Common myeloid progenitor, CD34-positive (primary cell): ENCODE data around the gene CD46.
A peak's percentile ranks its signal among the peaks of the same experiment; 100 is the strongest.

Experiments
- CTCF ChIA-PET: fragments of 350-600 bp; sonication (Branson Sonifier 250); formaldehyde crosslinking; loops from one replicate; lab custom pipeline; 2021; ENCODE audit warnings: antibody characterized with exemption; lab: Charles Lee
- POLR2A ChIA-PET: fragments of 350-600 bp; sonication (Branson Sonifier 250); formaldehyde crosslinking; loops from one replicate; lab custom pipeline; 2021; ENCODE audit warnings: antibody characterized with exemption; lab: Charles Lee
- DNase-seq, 3 donors: peaks; one replicate each; pipeline versions ENCODE4 v3.0.0 to v3.0.0-alpha.2; 2013
- H3K27ac ChIP-seq, 2 experiments: 1 replicate in 1 of 2; 2 replicates in 1 of 2; pipeline ENCODE4 v1.7.0; 2013; ENCODE audit warnings: inconsistent platforms in 2 of 2, low read length in 2 of 2, mild to moderate bottlenecking in 2 of 2, low read depth in 1 of 2, moderate library complexity in 1 of 2; ENCODE audit not compliant: severe bottlenecking in 2 of 2, insufficient read depth in 1 of 2, poor library complexity in 1 of 2
- H3K27me3 ChIP-seq, 5 experiments: replicated peaks in 2 of 5; 1 replicate in 3 of 5; 2 replicates in 2 of 5; pipeline versions ENCODE4 v1.6.1 to v1.7.0; 2013; ENCODE audit warnings: low read length in 4 of 5, mild to moderate bottlenecking in 2 of 5, moderate library complexity in 2 of 5, inconsistent platforms in 1 of 5; ENCODE audit not compliant: insufficient read depth in 5 of 5, control insufficient read depth in 4 of 5
- H3K36me3 ChIP-seq, 4 experiments: 1 replicate in 2 of 4; 2 replicates in 2 of 4; pipeline versions ENCODE4 v1.6.1 to v1.7.0; 2013; ENCODE audit warnings: low read length in 3 of 4, control low read depth in 1 of 4, mild to moderate bottlenecking in 1 of 4; ENCODE audit not compliant: control insufficient read depth in 4 of 4, insufficient read depth in 4 of 4
- H3K4me1 ChIP-seq, 4 experiments: 1 replicate in 3 of 4; 2 replicates in 1 of 4; pipeline versions ENCODE4 v1.6.1 to v1.7.1; 2013; ENCODE audit warnings: low read length in 3 of 4, mild to moderate bottlenecking in 3 of 4, control low read depth in 1 of 4, inconsistent platforms in 1 of 4, moderate library complexity in 1 of 4; ENCODE audit not compliant: control insufficient read depth in 4 of 4, insufficient read depth in 4 of 4; ENCODE audit errors: control extremely low read depth in 1 of 4
- H3K4me3 ChIP-seq, 7 experiments: 1 replicate in 4 of 7; 2 replicates in 3 of 7; pipeline versions ENCODE4 v1.5.1 to v1.7.0; 2013; ENCODE audit warnings: mild to moderate bottlenecking in 7 of 7, low read length in 6 of 7, moderate library complexity in 6 of 7, inconsistent platforms in 2 of 7, low read depth in 2 of 7, control low read depth in 1 of 7; ENCODE audit not compliant: insufficient read depth in 4 of 7, control insufficient read depth in 1 of 7; ENCODE audit errors: extremely low read depth in 1 of 7
- H3K9me3 ChIP-seq, 5 experiments: 1 replicate in 4 of 5; 2 replicates in 1 of 5; pipeline versions ENCODE4 v1.6.1 to v1.7.1; 2013; ENCODE audit warnings: low read length in 4 of 5, mild to moderate bottlenecking in 2 of 5, inconsistent platforms in 1 of 5, low read depth in 1 of 5, moderate library complexity in 1 of 5; ENCODE audit not compliant: control insufficient read depth in 4 of 5, insufficient read depth in 2 of 5; ENCODE audit errors: control extremely low read depth in 1 of 5
- WGBS: methylation state at CpG from one replicate; pipeline ENCODE4 v1.1.5; 2013; ENCODE audit not compliant: insufficient coverage; 5-methylcytosine and 5-hydroxymethylcytosine counted together

The CD46 gene

GRCh38 chr1:207803678-207804077 is 51.8 kb downstream of the CD46 start:
- DNase-seq, result no peak
- ChIA-PET CTCF (interaction anchor here (0.6 to 1.7 kb wide), 4 partner anchors 8 to 65 kb away, joined by 3 to 8 read pairs (median 4); no protein-coding TSS in a partner anchor), POLR2A (no interaction called here)
- Histone ChIP-seq H3K27me3 (no peaks in the 10 kb centered on the region), H3K27ac (no peak overlapping the region), H3K9me3 (no peaks in the 10 kb centered on the region), H3K36me3 (peaks cover 13 to 73% (median 54%) of the 10 kb centered on the region in 4 experiments), H3K4me3 (no peak overlapping the region), H3K4me1 (peaks cover 13 to 60% (median 53%) of the 10 kb centered on the region in 4 experiments)
- 96% methylated on average over 9 of the region's 9 CpGs for WGBS

GRCh38 chr1:207804721-207805468 is 53.0 kb downstream of the CD46 start:
- DNase-seq, result no peak
- POLR2A ChIA-PET, result no interaction called here
- H3K4me1 ChIP-seq, result peaks cover 2 to 47% (median 42%) of the 10 kb centered on the region in 4 experiments
- no peaks in the 10 kb centered on the region for H3K27me3 ChIP-seq
- peaks cover 23 to 85% (median 65%) of the 10 kb centered on the region in 4 experiments for H3K36me3 ChIP-seq
- no peak overlapping the region for H3K27ac ChIP-seq
- CTCF ChIA-PET, result interaction anchor here (1.4 to 1.6 kb wide), 2 partner anchors 9 to 18 kb away, joined by 4 to 8 read pairs; no protein-coding TSS in a partner anchor
- WGBS, result 80% methylated on average over 2 of the region's 5 CpGs
- no peak overlapping the region for H3K4me3 ChIP-seq
- H3K9me3 ChIP-seq, result no peaks in the 10 kb centered on the region

GRCh38 chr1:207805841-207806421 is 54.1 kb downstream of the CD46 start:
- H3K36me3 ChIP-seq, result peaks cover 23 to 90% (median 71%) of the 10 kb centered on the region in 4 experiments
- no peaks in the 10 kb centered on the region for H3K9me3 ChIP-seq
- DNase-seq, result peak in 2 of 3 donors; percentile 40 to 51
- POLR2A ChIA-PET, result no interaction called here
- H3K27me3 ChIP-seq, result no peaks in the 10 kb centered on the region
- no peak overlapping the region for H3K27ac ChIP-seq
- WGBS, result 70% methylated on average over 5 of the region's 5 CpGs
- peaks cover 0 to 42% (median 37%) of the 10 kb centered on the region in 4 experiments for H3K4me1 ChIP-seq
- H3K4me3 ChIP-seq, result no peak overlapping the region
- CTCF ChIA-PET, result interaction anchor here (1.4 to 1.8 kb wide), 4 partner anchors 8 to 17 kb away, joined by 4 to 8 read pairs (median 5); no protein-coding TSS in a partner anchor

GRCh38 chr1:207806531-207807325 is 54.9 kb downstream of the CD46 start:
- Histone ChIP-seq H3K27ac (no peak overlapping the region), H3K4me1 (peaks cover 0 to 36% (median 35%) of the 10 kb centered on the region in 4 experiments), H3K36me3 (peaks cover 23 to 92% (median 71%) of the 10 kb centered on the region in 4 experiments), H3K4me3 (peak overlapping the region in 1 of 7 experiments; percentile 21), H3K27me3 (no peaks in the 10 kb centered on the region), H3K9me3 (no peaks in the 10 kb centered on the region)
- ChIA-PET CTCF (interaction anchor here (0.7 to 1.8 kb wide), 6 partner anchors 8 to 62 kb away, joined by 3 to 7 read pairs (median 4); no protein-coding TSS in a partner anchor), POLR2A (no interaction called here)
- peak in 1 of 3 donors; percentile 34 for DNase-seq
- 74% methylated on average over 11 of the region's 11 CpGs for WGBS

GRCh38 chr1:207807326-207807689 is 55.5 kb downstream of the CD46 start:
- Histone ChIP-seq H3K36me3 (peaks cover 23 to 92% (median 68%) of the 10 kb centered on the region in 4 experiments), H3K4me3 (peak overlapping the region in 1 of 7 experiments; percentile 8), H3K4me1 (peaks cover 0 to 30% (median 29%) of the 10 kb centered on the region in 4 experiments), H3K27ac (peak overlapping the region in 1 of 2 experiments; percentile 23), H3K9me3 (no peaks in the 10 kb centered on the region), H3K27me3 (no peaks in the 10 kb centered on the region)
- no CpG with 5 or more reads among the region's 1 CpG for WGBS
- ChIA-PET CTCF (interaction anchor here (0.7 to 1.8 kb wide), 6 partner anchors 9 to 62 kb away, joined by 3 to 7 read pairs (median 4); no protein-coding TSS in a partner anchor), POLR2A (no interaction called here)
- DNase-seq, result no peak

- WGBS, result 49% methylated on average over 10 of the region's 13 CpGs
- CTCF ChIA-PET, result interaction anchor here (0.9 to 1.8 kb wide), 3 partner anchors 9 to 16 kb away, joined by 4 to 7 read pairs (median 6); no protein-coding TSS in a partner anchor
These were observed 56.0 kb downstream of the CD46 start for GRCh38 chr1:207807690-207808321.

More at GRCh38 chr1:207807690-207808321, 56.0 kb downstream of the CD46 start:
- peak overlapping the region in 1 of 2 experiments; percentile 23 for H3K27ac ChIP-seq
- H3K9me3 ChIP-seq, result no peaks in the 10 kb centered on the region
- peaks cover 0 to 28% (median 27%) of the 10 kb centered on the region in 4 experiments for H3K4me1 ChIP-seq
- H3K4me3 ChIP-seq, result peak overlapping the region in 1 of 7 experiments; percentile 8
- peak in 2 of 3 donors; percentile 52 to 58 for DNase-seq
- POLR2A ChIA-PET, result interaction anchor here (0.6 kb wide), 1 partner anchor 33 kb away, joined by 3 read pairs; no protein-coding TSS in a partner anchor
- H3K36me3 ChIP-seq, result peaks cover 23 to 93% (median 68%) of the 10 kb centered on the region in 4 experiments
- H3K27me3 ChIP-seq, result no peaks in the 10 kb centered on the region
